K562 (cell line): ENCODE measurements around the gene SLC39A11. TPM values are rescaled to one million over a fixed set of nuclear protein-coding genes. Genes with fewer than 3 reads are reported as not detected.

Source experiments
- CBFA2T2 ChIP-seq: fragments of 450-650 bp; conservative IDR thresholded peaks from 2 replicates; pipeline ENCODE4 v1.6.1; 2017; ENCODE audit warnings: mild to moderate bottlenecking
- ETV1 ChIP-seq: fragments of 450-650 bp; conservative IDR thresholded peaks from 2 replicates; pipeline ENCODE4 v1.6.1; 2016; ENCODE audit warnings: missing genetic modification characterization, control low read depth, low read depth, missing compliant biosample characterization
- JUND ChIP-seq, 2 experiments: IDR thresholded peaks; 2 replicates in 1 of 2; 3 replicates in 1 of 2; pipeline ENCODE4 v1.6.1; 2011; ENCODE audit warnings: borderline replicate concordance in 2 of 2, low read depth in 2 of 2, low read length in 2 of 2, improper control_type of control experiment in 1 of 2, missing biosample characterization in 1 of 2, missing genetic modification characterization in 1 of 2, missing genetic modification reagents in 1 of 2
- KHSRP ChIP-seq: fragments of 450-650 bp; IDR thresholded peaks from 2 replicates; pipeline ENCODE4 v1.6.1; 2017
- MYBL2 ChIP-seq, 2 experiments: fragments of 450-650 bp in 1 of 2; sonication (generic) in 1 of 2; formaldehyde crosslinking in 1 of 2; IDR thresholded peaks; 2 replicates each; pipeline versions ENCODE4 v1.6.1 to v1.8.1; 2017 to 2022; ENCODE audit warnings: borderline replicate concordance in 1 of 2, inconsistent platforms in 1 of 2, low read depth in 1 of 2, mild to moderate bottlenecking in 1 of 2, missing genetic modification reagents in 1 of 2, moderate library complexity in 1 of 2
- NKRF ChIP-seq: fragments of 450-650 bp; IDR thresholded peaks from 2 replicates; pipeline ENCODE4 v1.6.1; 2016; ENCODE audit warnings: borderline replicate concordance
- PBX2 ChIP-seq, 2 experiments: IDR thresholded peaks in 1 of 2; conservative IDR thresholded peaks in 1 of 2; 2 replicates each; pipeline ENCODE4 v1.6.1; 2016; ENCODE audit warnings: low read depth in 2 of 2, mild to moderate bottlenecking in 1 of 2, missing compliant biosample characterization in 1 of 2, missing genetic modification characterization in 1 of 2, moderate library complexity in 1 of 2
- POLR2B ChIP-seq: fragments of 450-650 bp; IDR thresholded peaks from 2 replicates; pipeline ENCODE4 v1.6.1; 2018; ENCODE audit warnings: low read depth; ENCODE audit not compliant: partially characterized antibody
- POLR3A ChIP-seq: IDR thresholded peaks from 2 replicates; pipeline ENCODE4 v1.6.1; 2011; ENCODE audit warnings: borderline replicate concordance, mild to moderate bottlenecking, moderate library complexity; ENCODE audit not compliant: insufficient read length, insufficient read depth; ENCODE audit errors: extremely low read depth
- PTTG1 ChIP-seq: fragments of 450-650 bp; IDR thresholded peaks from 2 replicates; pipeline ENCODE4 v1.6.1; 2016; ENCODE audit warnings: low read depth, mild to moderate bottlenecking, missing genetic modification characterization, missing compliant biosample characterization
- RCOR1 ChIP-seq, 2 experiments: IDR thresholded peaks; 2 replicates each; pipeline ENCODE4 v1.6.1; 2012; ENCODE audit warnings: low read depth in 2 of 2, low read length in 2 of 2, borderline replicate concordance in 1 of 2, improper control_type of control experiment in 1 of 2
- SLC30A9 ChIP-seq: fragments of 250-450 bp; sonication (Bioruptor Pico); IDR thresholded peaks from 2 replicates; pipeline ENCODE4 v1.8.0; 2022; ENCODE audit warnings: mild to moderate bottlenecking, moderate library complexity
- TOE1 ChIP-seq, 2 experiments: fragments of 450-650 bp in 1 of 2; sonication (generic) in 1 of 2; formaldehyde crosslinking in 1 of 2; IDR thresholded peaks; 2 replicates each; pipeline versions ENCODE4 v1.7.1 to v1.8.0; 2016 to 2022; ENCODE audit warnings: borderline replicate concordance in 2 of 2, mild to moderate bottlenecking in 2 of 2, antibody characterized with exemption in 1 of 2, inconsistent platforms in 1 of 2, low read depth in 1 of 2, missing genetic modification reagents in 1 of 2, moderate library complexity in 1 of 2
- ZBTB8A ChIP-seq: fragments of 450-650 bp; IDR thresholded peaks from 2 replicates; pipeline ENCODE4 v1.6.1; 2018; ENCODE audit warnings: mild to moderate bottlenecking, moderate library complexity; ENCODE audit not compliant: partially characterized antibody
- ZNF79 ChIP-seq: fragments of 250-450 bp; sonication (Bioruptor Pico); IDR thresholded peaks from 2 replicates; pipeline ENCODE4 v1.4.0; 2020; ENCODE audit warnings: low read depth, mild to moderate bottlenecking, moderate library complexity
- polyA plus RNA-seq, 8 experiments: library from polyadenylated mRNA; depleted of rRNA in 4 of 8; stranded (reverse) in 5 of 8; unstranded in 3 of 8; fragments of >200 nt; fragmentation: Nextera tagmentation in 2 of 8; fragmentation: Illumina TruSeq in 1 of 8; extraction: Ambion mirVana in 2 of 8; extraction: Trizol in 1 of 8; gene quantifications; 2 replicates each; pipeline versions ENCODE4 v1.2.1 to v1.2.3, GENCODE V29; 2011 to 2014; ENCODE audit warnings: inconsistent platforms in 1 of 8, missing spikeins in 1 of 8
- total RNA-seq, 7 experiments: library from RNA; depleted of rRNA in 6 of 7; stranded (reverse); fragments of >200 nt in 6 of 7; fragmentation: Illumina TruSeq in 2 of 7; extraction: Trizol in 2 of 7; gene quantifications; 2 replicates each; pipeline versions ENCODE4 v1.2.1 to v1.2.3, GENCODE V29; 2011 to 2021; ENCODE audit warnings: low replicate concordance in 1 of 7
- TF ChIP-seq, protein P1 (sequence below), 2 experiments: fragments of 450-650 bp; conservative IDR thresholded peaks; 2 replicates each; pipeline ENCODE4 v1.6.1; 2017; ENCODE audit warnings: mild to moderate bottlenecking in 2 of 2, moderate library complexity in 2 of 2

Gene SLC39A11
- total and polyA plus RNA-seq, 9 of the 15 experiments (the other 6 are each of a cell fraction or from before 2014, with no cell fraction given): 10.5 to 26.4 (median 13.4) TPM

GRCh38 chr17:73092523-73093135, at the start of gene SLC39A11 (continued):
- peak; percentile 98 for TF ChIP-seq NKRF
- TF ChIP-seq POLR3A: no peak
- TF ChIP-seq JUND (IDR thresholded peaks at IDR 0.05; ENCODE audit: borderline replicate concordance, low read depth, low read length): peak; percentile 63
- TF ChIP-seq JUND (tag; IDR thresholded peaks at IDR 0.05; ENCODE audit: borderline replicate concordance, low read depth, low read length): no peak; the same call in 2 of the 3 replicates
- TF ChIP-seq SLC30A9 (CRISPR knock-in tag): no peak
- no peak for TF ChIP-seq KHSRP
- TF ChIP-seq ZNF79 (CRISPR knock-in tag): no peak
- TF ChIP-seq PTTG1: no peak
- TF ChIP-seq PBX2 (CRISPR knock-in tag; IDR thresholded peaks at IDR 0.05; ENCODE audit: low read depth): no peak
- TF ChIP-seq PBX2 (tag; conservative IDR thresholded peaks at IDR 0.05; ENCODE audit: low read depth): 0 out of 2 replicates have a peak, but pooled peaks have one; percentile 25
- peak; percentile 77 for TF ChIP-seq TOE1 (IDR thresholded peaks at IDR 0.05; ENCODE audit: borderline replicate concordance)
- no peak for TF ChIP-seq TOE1 (CRISPR knock-in tag; IDR thresholded peaks at IDR 0.05; ENCODE audit: borderline replicate concordance, low read depth)
- TF ChIP-seq RCOR1 (IDR thresholded peaks at IDR 0.05; ENCODE audit: borderline replicate concordance in 1 of 2, low read depth in 2 of 2, low read length in 2 of 2): peak in 1 of 2 experiments; percentile 53; a peak in 1 of 4 replicates
- peak; percentile 71 for TF ChIP-seq POLR2B
- no peak for TF ChIP-seq MYBL2 (IDR thresholded peaks at IDR 0.05; ENCODE audit: low read depth)
- TF ChIP-seq MYBL2 (CRISPR knock-in tag; IDR thresholded peaks at IDR 0.05; ENCODE audit: borderline replicate concordance): no peak
- peak; percentile 33; the same call in 1 of the 2 replicates for TF ChIP-seq CBFA2T2
- peak; percentile 46; the same call in 1 of the 2 replicates for TF ChIP-seq ETV1 (tag)
- no peak for TF ChIP-seq ZBTB8A
- TF ChIP-seq, protein P1, sequence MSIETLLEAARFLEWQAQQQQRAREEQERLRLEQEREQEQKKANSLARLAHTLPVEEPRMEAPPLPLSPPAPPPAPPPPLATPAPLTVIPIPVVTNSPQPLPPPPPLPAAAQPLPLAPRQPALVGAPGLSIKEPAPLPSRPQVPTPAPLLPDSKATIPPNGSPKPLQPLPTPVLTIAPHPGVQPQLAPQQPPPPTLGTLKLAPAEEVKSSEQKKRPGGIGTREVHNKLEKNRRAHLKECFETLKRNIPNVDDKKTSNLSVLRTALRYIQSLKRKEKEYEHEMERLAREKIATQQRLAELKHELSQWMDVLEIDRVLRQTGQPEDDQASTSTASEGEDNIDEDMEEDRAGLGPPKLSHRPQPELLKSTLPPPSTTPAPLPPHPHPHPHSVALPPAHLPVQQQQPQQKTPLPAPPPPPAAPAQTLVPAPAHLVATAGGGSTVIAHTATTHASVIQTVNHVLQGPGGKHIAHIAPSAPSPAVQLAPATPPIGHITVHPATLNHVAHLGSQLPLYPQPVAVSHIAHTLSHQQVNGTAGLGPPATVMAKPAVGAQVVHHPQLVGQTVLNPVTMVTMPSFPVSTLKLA (conservative IDR thresholded peaks at IDR 0.05): peak; percentile 99
